HFF-Myc (cell line): Measurements from ENCODE around the gene GLRX5.

Experiments
- DNase-seq: peaks from one replicate; pipeline ENCODE4 v3.0.0-alpha.2; 2011; ENCODE audit warnings: low read depth; ENCODE audit errors: extremely low read depth
- H3K4me3 ChIP-seq: replicated peaks from 2 replicates; pipeline ENCODE4 v1.5.1; 2011; ENCODE audit warnings: low read depth, mild to moderate bottlenecking, control low read depth, low read length
- CTCF ChIP-seq: IDR thresholded peaks from 2 replicates; pipeline ENCODE4 v1.5.1; 2012; ENCODE audit warnings: mild to moderate bottlenecking, low read depth, low read length, control low read depth; ENCODE audit errors: missing control alignments

GLRX5 gene

GRCh38 chr14:95510804-95511203 is 24.0 kb upstream of the GLRX5 start:
- no peak for DNase-seq
- no peak overlapping the region for H3K4me3 ChIP-seq
- no peak for TF ChIP-seq CTCF

- no peak for DNase-seq
- no peak for TF ChIP-seq CTCF
These were observed 23.2 kb upstream of the GLRX5 start for GRCh38 chr14:95511687-95512086.

GRCh38 chr14:95513291-95513690 is 21.6 kb upstream of the GLRX5 start:
- no peak overlapping the region for H3K4me3 ChIP-seq
- no peak for TF ChIP-seq CTCF
- DNase-seq, result no peak

More at GRCh38 chr14:95511687-95512086, 23.2 kb upstream of the GLRX5 start:
- H3K4me3 ChIP-seq, result no peak overlapping the region

GRCh38 chr14:95514131-95515079 is 20.4 kb upstream of the GLRX5 start:
- TF ChIP-seq CTCF, result no peak
- DNase-seq, result no peak
- H3K4me3 ChIP-seq, result peak overlapping the region; percentile 53

GRCh38 chr14:95515080-95515489 is 19.8 kb upstream of the GLRX5 start:
- no peak for DNase-seq
- TF ChIP-seq CTCF, result no peak
- H3K4me3 ChIP-seq, result peak overlapping the region; percentile 53

GRCh38 chr14:95515596-95516552 is 19.0 kb upstream of the GLRX5 start:
- peak overlapping the region; percentile 53 for H3K4me3 ChIP-seq
- TF ChIP-seq CTCF, result peak; percentile 33
- DNase-seq, result no peak
